ENCODE results near the gene GTSE1. TPM values are rescaled to one million over a fixed set of nuclear protein-coding genes. Genes with fewer than 3 reads are reported as not detected.

Gene GTSE1
- total RNA-seq, 1 experiment from 2014 or later: 42.6 TPM

DNA sequence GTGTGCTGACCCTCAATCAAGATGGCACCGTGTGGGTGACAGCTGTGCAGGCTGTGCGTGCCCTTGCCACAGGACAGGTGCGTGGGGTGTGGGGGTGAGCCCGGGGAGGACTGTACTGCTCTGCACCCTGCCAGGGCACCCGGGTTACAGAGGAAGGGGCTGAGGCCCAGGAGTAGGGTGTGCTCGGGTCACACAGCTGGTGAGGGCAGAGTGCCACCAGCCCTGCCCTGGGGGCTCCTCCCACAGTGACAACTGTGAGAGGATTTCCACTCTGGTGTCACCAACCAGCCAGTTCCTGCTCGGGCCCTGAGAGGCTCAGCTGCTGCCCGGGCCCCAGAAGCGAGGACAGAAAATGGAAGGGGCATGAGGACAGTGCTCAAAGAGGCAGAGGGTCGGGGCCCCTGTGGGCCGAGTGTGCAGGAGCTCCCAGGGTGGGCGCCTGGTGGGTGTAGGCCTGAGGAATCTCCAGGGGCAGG, 59.4 kb downstream of the GTSE1 start:
- H3K27ac Mint-ChIP-seq: no peak overlapping the region
- TF ChIP-seq, protein P1, sequence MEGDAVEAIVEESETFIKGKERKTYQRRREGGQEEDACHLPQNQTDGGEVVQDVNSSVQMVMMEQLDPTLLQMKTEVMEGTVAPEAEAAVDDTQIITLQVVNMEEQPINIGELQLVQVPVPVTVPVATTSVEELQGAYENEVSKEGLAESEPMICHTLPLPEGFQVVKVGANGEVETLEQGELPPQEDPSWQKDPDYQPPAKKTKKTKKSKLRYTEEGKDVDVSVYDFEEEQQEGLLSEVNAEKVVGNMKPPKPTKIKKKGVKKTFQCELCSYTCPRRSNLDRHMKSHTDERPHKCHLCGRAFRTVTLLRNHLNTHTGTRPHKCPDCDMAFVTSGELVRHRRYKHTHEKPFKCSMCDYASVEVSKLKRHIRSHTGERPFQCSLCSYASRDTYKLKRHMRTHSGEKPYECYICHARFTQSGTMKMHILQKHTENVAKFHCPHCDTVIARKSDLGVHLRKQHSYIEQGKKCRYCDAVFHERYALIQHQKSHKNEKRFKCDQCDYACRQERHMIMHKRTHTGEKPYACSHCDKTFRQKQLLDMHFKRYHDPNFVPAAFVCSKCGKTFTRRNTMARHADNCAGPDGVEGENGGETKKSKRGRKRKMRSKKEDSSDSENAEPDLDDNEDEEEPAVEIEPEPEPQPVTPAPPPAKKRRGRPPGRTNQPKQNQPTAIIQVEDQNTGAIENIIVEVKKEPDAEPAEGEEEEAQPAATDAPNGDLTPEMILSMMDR (conservative IDR thresholded peaks at IDR 0.05): no peak
- no peak overlapping the region for H2BK20ac ChIP-seq (ENCODE audit: low read depth, low read length, poor library complexity, severe bottlenecking)
- H3K27me3 Mint-ChIP-seq (ENCODE audit: low read depth): no peaks in the 10 kb centered on the region
- H2BK5ac ChIP-seq (ENCODE audit: insufficient read length, low read length): no peak overlapping the region
- no peaks in the 10 kb centered on the region for H4K20me1 ChIP-seq (ENCODE audit: control insufficient read depth, insufficient read depth, insufficient read length)
- H2BK15ac ChIP-seq (ENCODE audit: low read depth, low read length): no peak overlapping the region
- no peaks in the 10 kb centered on the region for H3K9me3 ChIP-seq (ENCODE audit: control insufficient read depth, low read depth, low read length)
- no peaks in the 10 kb centered on the region for H3K4me1 ChIP-seq (ENCODE audit: insufficient read depth, low read length)
- no peak overlapping the region for H3K9ac ChIP-seq (ENCODE audit: extremely low read depth, insufficient read length, low read length)
- no peaks in the 10 kb centered on the region for H3K4me1 Mint-ChIP-seq
- no peak overlapping the region for H3K4ac ChIP-seq (ENCODE audit: low read depth, low read length)
- WGBS (ENCODE audit: extremely low coverage, insufficient read length, low lambda C conversion rate): no CpG with 5 or more reads among the region's 12 CpGs
- DNase-seq: no peak
- H3T11ph ChIP-seq (ENCODE audit: low read length): no peak overlapping the region
- peaks cover 23 to 74% (median 59%) of the 10 kb centered on the region in 3 experiments; a peak in 6 of 7 replicates for H3K36me3 Mint-ChIP-seq (ENCODE audit: insufficient read depth in 1 of 3, low read depth in 3 of 3)
- H3K18ac ChIP-seq (ENCODE audit: insufficient read length, low read depth, low read length): no peak overlapping the region
- H3K79me1 ChIP-seq (ENCODE audit: insufficient read depth, low read depth, low read length, poor library complexity, severe bottlenecking): no peaks in the 10 kb centered on the region
- H3K4me3 Mint-ChIP-seq: no peak overlapping the region
- H2AFZ ChIP-seq (ENCODE audit: low read length): no peak overlapping the region
- H3K23me2 ChIP-seq (ENCODE audit: insufficient read length, low read depth, low read length, poor library complexity, severe bottlenecking): no peaks in the 10 kb centered on the region
- no peak overlapping the region for H4K8ac ChIP-seq (replicated peaks; ENCODE audit: insufficient read length, low read depth, low read length)
- H3K14ac ChIP-seq (ENCODE audit: insufficient read depth, low read length): no peak overlapping the region
- H3K9me3 Mint-ChIP-seq: peaks cover 2 to 8% of the 10 kb centered on the region in 2 experiments; a peak in 2 of 5 replicates
- no peaks in the 10 kb centered on the region for H3K79me2 ChIP-seq (ENCODE audit: insufficient read depth, low read length)
- H4K91ac ChIP-seq (ENCODE audit: insufficient read length, low read depth, low read length): no peak overlapping the region
- H2BK12ac ChIP-seq (ENCODE audit: insufficient read length, low read depth, low read length): no peak overlapping the region
- no peak overlapping the region for H3K56ac ChIP-seq (ENCODE audit: insufficient read length, low read depth, low read length)
- no peaks in the 10 kb centered on the region for H3K27me3 ChIP-seq (ENCODE audit: insufficient read depth, low read length)
- H2BK120ac ChIP-seq (ENCODE audit: low read depth, low read length, poor library complexity, severe bottlenecking): no peak overlapping the region
- H3K27ac ChIP-seq (ENCODE audit: insufficient read length, low read depth, low read length): no peak overlapping the region
- H3K23ac ChIP-seq (ENCODE audit: insufficient read length, low read depth, low read length): no peak overlapping the region
- H2AK5ac ChIP-seq (ENCODE audit: insufficient read length, low read length): no peak overlapping the region
- no peak overlapping the region for H4K5ac ChIP-seq (ENCODE audit: insufficient read length, low read depth, low read length)
- H3K4me2 ChIP-seq (ENCODE audit: insufficient read depth, insufficient read length, low read length): no peak overlapping the region

All from H9 (cell line).